Measurements from ENCODE around the gene DSTN.

DSTN gene

GRCh38 chr20:17641520-17641964, 71.7 kb downstream of the DSTN start:
- Histone ChIP-seq H3K4me3 (ENCODE audit: low read depth, low read length) (no peak overlapping the region), H3K36me3 (ENCODE audit: control insufficient read depth, insufficient read depth, low read length) (no peaks in the 10 kb centered on the region), H2AFZ (no peak overlapping the region), H3K4me2 (ENCODE audit: low read length) (no peak overlapping the region), H3K9me3 (ENCODE audit: control insufficient read depth, low read length) (no peaks in the 10 kb centered on the region), H3K9ac (no peak overlapping the region), H3K79me2 (peaks cover 70% of the 10 kb centered on the region), H3K4me1 (peaks cover 35% of the 10 kb centered on the region), H3K27ac (no peak overlapping the region), H3K27me3 (ENCODE audit: control insufficient read depth, insufficient read depth, low read length) (no peaks in the 10 kb centered on the region)
- TF ChIP-seq, protein P1, sequence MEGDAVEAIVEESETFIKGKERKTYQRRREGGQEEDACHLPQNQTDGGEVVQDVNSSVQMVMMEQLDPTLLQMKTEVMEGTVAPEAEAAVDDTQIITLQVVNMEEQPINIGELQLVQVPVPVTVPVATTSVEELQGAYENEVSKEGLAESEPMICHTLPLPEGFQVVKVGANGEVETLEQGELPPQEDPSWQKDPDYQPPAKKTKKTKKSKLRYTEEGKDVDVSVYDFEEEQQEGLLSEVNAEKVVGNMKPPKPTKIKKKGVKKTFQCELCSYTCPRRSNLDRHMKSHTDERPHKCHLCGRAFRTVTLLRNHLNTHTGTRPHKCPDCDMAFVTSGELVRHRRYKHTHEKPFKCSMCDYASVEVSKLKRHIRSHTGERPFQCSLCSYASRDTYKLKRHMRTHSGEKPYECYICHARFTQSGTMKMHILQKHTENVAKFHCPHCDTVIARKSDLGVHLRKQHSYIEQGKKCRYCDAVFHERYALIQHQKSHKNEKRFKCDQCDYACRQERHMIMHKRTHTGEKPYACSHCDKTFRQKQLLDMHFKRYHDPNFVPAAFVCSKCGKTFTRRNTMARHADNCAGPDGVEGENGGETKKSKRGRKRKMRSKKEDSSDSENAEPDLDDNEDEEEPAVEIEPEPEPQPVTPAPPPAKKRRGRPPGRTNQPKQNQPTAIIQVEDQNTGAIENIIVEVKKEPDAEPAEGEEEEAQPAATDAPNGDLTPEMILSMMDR (IDR thresholded peaks at IDR 0.05), result no peak

DNA sequence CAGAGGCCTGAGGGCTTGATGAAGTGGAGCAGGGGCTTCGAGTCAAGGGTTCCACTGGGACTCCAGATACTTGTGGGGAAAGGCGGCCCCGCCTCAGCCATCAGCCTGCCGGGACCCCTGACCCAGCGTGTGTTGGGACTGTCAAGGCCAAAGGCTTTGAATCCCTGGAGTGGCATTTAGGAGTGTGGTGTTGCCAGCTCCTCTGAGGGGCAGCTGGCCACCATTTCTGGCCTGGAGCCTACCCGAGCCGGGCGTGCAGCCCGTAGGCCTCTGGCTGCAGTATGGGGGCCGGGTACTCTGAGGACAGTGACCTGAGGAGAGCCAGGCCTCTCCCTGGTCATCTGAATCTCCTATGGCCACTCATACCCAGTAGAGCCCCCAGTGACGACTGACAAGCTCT, 72.1 kb downstream of the DSTN start:
- TF ChIP-seq, protein P1 (IDR thresholded peaks at IDR 0.05), result no peak
- H3K27ac ChIP-seq, result no peak overlapping the region
- no peak overlapping the region for H3K9ac ChIP-seq
- H3K4me1 ChIP-seq, result peaks cover 40% of the 10 kb centered on the region
- H3K36me3 ChIP-seq (ENCODE audit: control insufficient read depth, insufficient read depth, low read length), result no peaks in the 10 kb centered on the region
- no peak overlapping the region for H3K4me2 ChIP-seq (ENCODE audit: low read length)
- peaks cover 68% of the 10 kb centered on the region for H3K79me2 ChIP-seq
- no peaks in the 10 kb centered on the region for H3K27me3 ChIP-seq (ENCODE audit: control insufficient read depth, insufficient read depth, low read length)
- no peak overlapping the region for H3K4me3 ChIP-seq (ENCODE audit: low read depth, low read length)
- no peak overlapping the region for H2AFZ ChIP-seq
- H3K9me3 ChIP-seq (ENCODE audit: control insufficient read depth, low read length), result no peaks in the 10 kb centered on the region

GRCh38 chr20:17642404-17643269, 72.8 kb downstream of the DSTN start:
- TF ChIP-seq, protein P1 (IDR thresholded peaks at IDR 0.05), result no peak
- no peaks in the 10 kb centered on the region for H3K27me3 ChIP-seq (ENCODE audit: control insufficient read depth, insufficient read depth, low read length)
- H3K27ac ChIP-seq, result peak overlapping the region; percentile 83
- H3K36me3 ChIP-seq (ENCODE audit: control insufficient read depth, insufficient read depth, low read length), result no peaks in the 10 kb centered on the region
- no peak overlapping the region for H3K4me3 ChIP-seq (ENCODE audit: low read depth, low read length)
- H3K9ac ChIP-seq, result no peak overlapping the region
- no peaks in the 10 kb centered on the region for H3K9me3 ChIP-seq (ENCODE audit: control insufficient read depth, low read length)
- peaks cover 44% of the 10 kb centered on the region for H3K4me1 ChIP-seq
- peaks cover 67% of the 10 kb centered on the region for H3K79me2 ChIP-seq
- no peak overlapping the region for H3K4me2 ChIP-seq (ENCODE audit: low read length)
- H2AFZ ChIP-seq, result no peak overlapping the region

GRCh38 chr20:17643531-17644188, 73.8 kb downstream of the DSTN start:
- no peaks in the 10 kb centered on the region for H3K9me3 ChIP-seq (ENCODE audit: control insufficient read depth, low read length)
- no peak overlapping the region for H3K9ac ChIP-seq
- TF ChIP-seq, protein P1 (IDR thresholded peaks at IDR 0.05), result no peak
- H3K4me2 ChIP-seq (ENCODE audit: low read length), result peak overlapping the region; percentile 19
- no peaks in the 10 kb centered on the region for H3K36me3 ChIP-seq (ENCODE audit: control insufficient read depth, insufficient read depth, low read length)
- H3K79me2 ChIP-seq, result peaks cover 72% of the 10 kb centered on the region
- H3K27ac ChIP-seq, result peak overlapping the region; percentile 83
- H3K4me3 ChIP-seq (ENCODE audit: low read depth, low read length), result no peak overlapping the region
- H3K4me1 ChIP-seq, result peaks cover 51% of the 10 kb centered on the region
- H3K27me3 ChIP-seq (ENCODE audit: control insufficient read depth, insufficient read depth, low read length), result no peaks in the 10 kb centered on the region
- peak overlapping the region; percentile 39 for H2AFZ ChIP-seq
